Measurements from ENCODE around the gene PATL2. TPM values are rescaled to one million over a fixed set of nuclear protein-coding genes. Genes with fewer than 3 reads are reported as not detected.

PATL2 gene
- total RNA-seq, 1 experiment from 2014 or later = 1.2 TPM

- no TSS peak for BruUV-seq (replicated peaks)
- intact Hi-C loops (cut with micrococcal nuclease; ENCODE audit: unreplicated experiment) = loop anchor here (2.0 to 10.0 kb wide), 3 partner anchors 183 to 303 kb away; partner anchors contain the start of genes CTDSPL2 and SORD
These were observed 16.5 kb upstream of the PATL2 start for GRCh38 chr15:44727485-44728231.

GRCh38 chr15:44726568-44727484 is 15.7 kb upstream of the PATL2 start:
- ChIA-PET CTCF (interaction anchor here (0.6 to 1.5 kb wide), 4 partner anchors 11 to 371 kb away, joined by 4 to 8 read pairs (median 6); partner anchors contain the start of genes B2M, PATL2 and SPG11), POLR2A (ENCODE audit: low non-redundant PET) (interaction anchor here (0.6 to 1.1 kb wide), 4 partner anchors 11 to 185 kb away, joined by 3 to 9 read pairs (median 7); partner anchors contain the start of gene B2M)
- H3K27me3 ChIP-seq (replicated peaks; ENCODE audit: insufficient read depth, low read depth, low read length, poor library complexity) = no peaks in the 10 kb centered on the region
- H3K27ac ChIP-seq (ENCODE audit: low read depth, low read length, poor library complexity, severe bottlenecking) = peak overlapping the region; percentile 95
- TF ChIP-seq CTCF (conservative IDR thresholded peaks at IDR 0.05; ENCODE audit: low read depth, low read length) (no peak), EZH2 (IDR thresholded peaks at IDR 0.05; ENCODE audit: borderline replicate concordance, low read depth, low read length, poor library complexity, severe bottlenecking) (no peak)
- DNase-seq (ENCODE audit: low spot score) = peak; percentile 98
- no peaks in the 10 kb centered on the region for H3K9me3 ChIP-seq (ENCODE audit: low read depth, low read length, poor library complexity, severe bottlenecking)
- BruUV-seq (replicated peaks) = no TSS peak
- intact Hi-C loops (cut with micrococcal nuclease; ENCODE audit: unreplicated experiment) = loop anchor here (10.0 kb wide), 2 partner anchors 298 to 302 kb away; partner anchors contain the start of genes CTDSPL2 and SORD
- H3K4me1 ChIP-seq (ENCODE audit: insufficient read depth, low read length, poor library complexity, severe bottlenecking) = peaks cover 42% of the 10 kb centered on the region
- peaks cover 8% of the 10 kb centered on the region for H3K36me3 ChIP-seq (ENCODE audit: insufficient read depth, low read length, poor library complexity, severe bottlenecking)
- H3K4me3 ChIP-seq (ENCODE audit: low read depth, low read length, poor library complexity, severe bottlenecking) = peak overlapping the region; percentile 17

More at GRCh38 chr15:44727485-44728231, 16.5 kb upstream of the PATL2 start:
- ChIA-PET CTCF (no interaction called here), POLR2A (ENCODE audit: low non-redundant PET) (interaction anchor here (0.7 to 1.1 kb wide), 2 partner anchors 15 to 21 kb away, joined by 4 to 6 read pairs; no protein-coding TSS in a partner anchor)
- TF ChIP-seq CTCF (conservative IDR thresholded peaks at IDR 0.05; ENCODE audit: low read depth, low read length) (no peak), EZH2 (IDR thresholded peaks at IDR 0.05; ENCODE audit: borderline replicate concordance, low read depth, low read length, poor library complexity, severe bottlenecking) (no peak)
- peaks cover 14% of the 10 kb centered on the region for H3K36me3 ChIP-seq (ENCODE audit: insufficient read depth, low read length, poor library complexity, severe bottlenecking)
- H3K4me1 ChIP-seq (ENCODE audit: insufficient read depth, low read length, poor library complexity, severe bottlenecking) = peaks cover 42% of the 10 kb centered on the region
- DNase-seq (ENCODE audit: low spot score) = no peak
- H3K27ac ChIP-seq (ENCODE audit: low read depth, low read length, poor library complexity, severe bottlenecking) = peak overlapping the region; percentile 95
- no peaks in the 10 kb centered on the region for H3K9me3 ChIP-seq (ENCODE audit: low read depth, low read length, poor library complexity, severe bottlenecking)
- H3K27me3 ChIP-seq (replicated peaks; ENCODE audit: insufficient read depth, low read depth, low read length, poor library complexity) = no peaks in the 10 kb centered on the region
- no peak overlapping the region for H3K4me3 ChIP-seq (ENCODE audit: low read depth, low read length, poor library complexity, severe bottlenecking)

GRCh38 chr15:44726136-44726535 is 15.0 kb upstream of the PATL2 start:
- Histone ChIP-seq H3K4me1 (ENCODE audit: insufficient read depth, low read length, poor library complexity, severe bottlenecking) (peaks cover 35% of the 10 kb centered on the region), H3K27me3 (replicated peaks; ENCODE audit: insufficient read depth, low read depth, low read length, poor library complexity) (no peaks in the 10 kb centered on the region), H3K4me3 (ENCODE audit: low read depth, low read length, poor library complexity, severe bottlenecking) (peak overlapping the region; percentile 17), H3K9me3 (ENCODE audit: low read depth, low read length, poor library complexity, severe bottlenecking) (no peaks in the 10 kb centered on the region), H3K27ac (ENCODE audit: low read depth, low read length, poor library complexity, severe bottlenecking) (peak overlapping the region; percentile 95), H3K36me3 (ENCODE audit: insufficient read depth, low read length, poor library complexity, severe bottlenecking) (peaks cover under 1% of the 10 kb centered on the region)
- POLR2A ChIA-PET (ENCODE audit: low non-redundant PET) = interaction anchor here (0.6 to 1.1 kb wide), 3 partner anchors 10 to 186 kb away, joined by 3 to 9 read pairs (median 8); partner anchors contain the start of gene B2M
- TF ChIP-seq CTCF (conservative IDR thresholded peaks at IDR 0.05; ENCODE audit: low read depth, low read length) (no peak), EZH2 (IDR thresholded peaks at IDR 0.05; ENCODE audit: borderline replicate concordance, low read depth, low read length, poor library complexity, severe bottlenecking) (no peak)
- CTCF ChIA-PET = interaction anchor here (1.1 to 1.5 kb wide), 3 partner anchors 12 to 62 kb away, joined by 6 to 8 read pairs (median 6); partner anchors contain the start of genes B2M, PATL2 and SPG11
- BruUV-seq (replicated peaks) = TSS peak; percentile 49
- intact Hi-C loops (cut with micrococcal nuclease; ENCODE audit: unreplicated experiment) = loop anchor here (10.0 kb wide), 2 partner anchors 299 to 301 kb away; partner anchors contain the start of genes CTDSPL2 and SORD
- DNase-seq (ENCODE audit: low spot score) = peak; percentile 79
